Lower lobe of right lung (tissue), 2 donors: Measurements from ENCODE around the gene CLCA1. TPM values are rescaled to one million over a fixed set of nuclear protein-coding genes. Genes with fewer than 3 reads are reported as not detected.

Experiments used
- ATAC-seq, 2 donors: fragments of 200-7000 bp; cut with Tn5 transposase; one replicate each; pipeline ENCODE4 v1.9.1; 2020 to 2022; ENCODE audit warnings: mild to moderate bottlenecking in 2 of 2, moderate library complexity in 2 of 2
- DNase-seq: peaks from one replicate; pipeline ENCODE4 v3.0.0-alpha.2; 2020
- H3K27ac ChIP-seq: fragments of 200-600 bp; one replicate; pipeline ENCODE4 v1.8.0; 2022
- H3K27me3 ChIP-seq: fragments of 200-600 bp; one replicate; pipeline ENCODE4 v1.8.0; 2022; ENCODE audit warnings: low read depth
- H3K36me3 ChIP-seq: fragments of 200-600 bp; one replicate; pipeline ENCODE4 v1.8.0; 2022; ENCODE audit warnings: mild to moderate bottlenecking
- H3K4me1 ChIP-seq: fragments of 200-600 bp; one replicate; pipeline ENCODE4 v1.8.0; 2022
- H3K4me3 ChIP-seq: fragments of 200-600 bp; one replicate; pipeline ENCODE4 v1.8.0; 2022; ENCODE audit warnings: mild to moderate bottlenecking
- H3K9me3 ChIP-seq: fragments of 200-600 bp; one replicate; pipeline ENCODE4 v1.8.0; 2022
- intact Hi-C: fragments of 100-400 bp; cut with DNase I; formaldehyde crosslinking; loops from one replicate; pipeline ENCODE4 v1.11.0; 2022
- total RNA-seq: library from RNA; stranded (reverse); fragmentation: NEBNext Ultra II Directional; extraction: Animal tissue kit (Norgen Biotek cat#: 25700); gene quantifications from one replicate; pipeline ENCODE4 v1.2.1, GENCODE V29; 2021
- TF ChIP-seq, protein P1 (sequence below): fragments of 200-600 bp; IDR thresholded peaks from one replicate; pipeline ENCODE4 v1.8.0; 2022; ENCODE audit warnings: antibody characterized with exemption, mild to moderate bottlenecking
- donor health status: DM: no; HTN: yes; CAD: no; lungs with severe emphysema.

Gene CLCA1
- total RNA-seq, 1 donor from 2014 or later: not detected

- no peak for DNase-seq
- H3K27me3 ChIP-seq: no peaks in the 10 kb centered on the region
- TF ChIP-seq, protein P1, sequence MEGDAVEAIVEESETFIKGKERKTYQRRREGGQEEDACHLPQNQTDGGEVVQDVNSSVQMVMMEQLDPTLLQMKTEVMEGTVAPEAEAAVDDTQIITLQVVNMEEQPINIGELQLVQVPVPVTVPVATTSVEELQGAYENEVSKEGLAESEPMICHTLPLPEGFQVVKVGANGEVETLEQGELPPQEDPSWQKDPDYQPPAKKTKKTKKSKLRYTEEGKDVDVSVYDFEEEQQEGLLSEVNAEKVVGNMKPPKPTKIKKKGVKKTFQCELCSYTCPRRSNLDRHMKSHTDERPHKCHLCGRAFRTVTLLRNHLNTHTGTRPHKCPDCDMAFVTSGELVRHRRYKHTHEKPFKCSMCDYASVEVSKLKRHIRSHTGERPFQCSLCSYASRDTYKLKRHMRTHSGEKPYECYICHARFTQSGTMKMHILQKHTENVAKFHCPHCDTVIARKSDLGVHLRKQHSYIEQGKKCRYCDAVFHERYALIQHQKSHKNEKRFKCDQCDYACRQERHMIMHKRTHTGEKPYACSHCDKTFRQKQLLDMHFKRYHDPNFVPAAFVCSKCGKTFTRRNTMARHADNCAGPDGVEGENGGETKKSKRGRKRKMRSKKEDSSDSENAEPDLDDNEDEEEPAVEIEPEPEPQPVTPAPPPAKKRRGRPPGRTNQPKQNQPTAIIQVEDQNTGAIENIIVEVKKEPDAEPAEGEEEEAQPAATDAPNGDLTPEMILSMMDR: no peak
- ATAC-seq: no peak
- intact Hi-C loops: no loop called here
- peaks cover 6% of the 10 kb centered on the region for H3K4me1 ChIP-seq
- H3K9me3 ChIP-seq: no peaks in the 10 kb centered on the region
- no peak overlapping the region for H3K27ac ChIP-seq
- H3K4me3 ChIP-seq: no peak overlapping the region
- H3K36me3 ChIP-seq: no peaks in the 10 kb centered on the region
Observed at GRCh38 chr1:86520789-86521521, 52.2 kb downstream of the CLCA1 start.

GRCh38 chr1:86521522-86521891 is 52.8 kb downstream of the CLCA1 start:
- Histone ChIP-seq H3K4me3 (no peak overlapping the region), H3K27me3 (no peaks in the 10 kb centered on the region), H3K27ac (no peak overlapping the region), H3K4me1 (peaks cover 6% of the 10 kb centered on the region), H3K36me3 (no peaks in the 10 kb centered on the region), H3K9me3 (no peaks in the 10 kb centered on the region)
- ATAC-seq (no peak), DNase-seq (no peak)
- intact Hi-C loops: no loop called here
- TF ChIP-seq, protein P1: no peak

GRCh38 chr1:86522240-86522639 is 53.5 kb downstream of the CLCA1 start:
- TF ChIP-seq, protein P1: no peak
- Histone ChIP-seq H3K36me3 (no peaks in the 10 kb centered on the region), H3K27me3 (no peaks in the 10 kb centered on the region), H3K4me3 (no peak overlapping the region), H3K4me1 (peaks cover 6% of the 10 kb centered on the region), H3K27ac (no peak overlapping the region), H3K9me3 (no peaks in the 10 kb centered on the region)
- intact Hi-C loops: no loop called here
- ATAC-seq (no peak), DNase-seq (no peak)

- H3K27ac ChIP-seq: no peak overlapping the region
- no peaks in the 10 kb centered on the region for H3K36me3 ChIP-seq
- no peak for DNase-seq
- TF ChIP-seq, protein P1: no peak
- intact Hi-C loops: no loop called here
- H3K4me3 ChIP-seq: no peak overlapping the region
- H3K4me1 ChIP-seq: no peaks in the 10 kb centered on the region
- ATAC-seq: peak in 1 of 2 donors; percentile 32
- no peaks in the 10 kb centered on the region for H3K27me3 ChIP-seq
- H3K9me3 ChIP-seq: no peaks in the 10 kb centered on the region
Observed at GRCh38 chr1:86523670-86524354, 55.1 kb downstream of the CLCA1 start.

GRCh38 chr1:86527306-86527705 is 58.6 kb downstream of the CLCA1 start:
- no peak for DNase-seq
- no peaks in the 10 kb centered on the region for H3K4me1 ChIP-seq
- intact Hi-C loops: no loop called here
- TF ChIP-seq, protein P1: no peak
- H3K27ac ChIP-seq: no peak overlapping the region
- H3K4me3 ChIP-seq: no peak overlapping the region
- no peak for ATAC-seq
- H3K27me3 ChIP-seq: no peaks in the 10 kb centered on the region
- H3K9me3 ChIP-seq: no peaks in the 10 kb centered on the region
- H3K36me3 ChIP-seq: no peaks in the 10 kb centered on the region
